SK-N-SH treated with all-trans-retinoic acid at 6 μM for 48 hours (cell line): ENCODE results near the gene UGT1A1.

ENCODE experiments used
- ATAC-seq: fragments of 200-7000 bp; cut with Tn5 transposase; 3 replicates; pipeline ENCODE4 v1.9.1; 2020; ENCODE audit warnings: mild to moderate bottlenecking, moderate library complexity
- ARNTL ChIP-seq: fragments of 450-650 bp; formaldehyde crosslinking; IDR thresholded peaks from 2 replicates; pipeline ENCODE4 v1.5.0; 2020; ENCODE audit warnings: low read depth, mild to moderate bottlenecking, moderate library complexity, borderline replicate concordance
- BACH2 ChIP-seq: fragments of 250-450 bp; sonication (Bioruptor Pico); IDR thresholded peaks from 2 replicates; pipeline ENCODE4 v1.9.0; 2021; ENCODE audit warnings: mild to moderate bottlenecking, borderline replicate concordance
- CREB5 ChIP-seq: fragments of 250-450 bp; sonication (Bioruptor Pico); IDR thresholded peaks from 2 replicates; pipeline ENCODE4 v1.5.1; 2020; ENCODE audit warnings: low read depth, mild to moderate bottlenecking, moderate library complexity
- CSDC2 ChIP-seq: fragments of 250-450 bp; sonication (Bioruptor Pico); IDR thresholded peaks from 2 replicates; pipeline ENCODE4 v1.5.0; 2020; ENCODE audit warnings: mild to moderate bottlenecking, moderate library complexity
- CSRNP3 ChIP-seq: fragments of 250-450 bp; sonication (Bioruptor Pico); IDR thresholded peaks from 2 replicates; pipeline ENCODE4 v1.5.1; 2021; ENCODE audit warnings: mild to moderate bottlenecking, moderate library complexity
- ISL1 ChIP-seq: fragments of 250-450 bp; sonication (Bioruptor Pico); IDR thresholded peaks from 2 replicates; pipeline ENCODE4 v2.1.2; 2022; ENCODE audit warnings: mild to moderate bottlenecking, moderate library complexity
- PATZ1 ChIP-seq: fragments of 250-450 bp; sonication (Bioruptor Pico); IDR thresholded peaks from 2 replicates; pipeline ENCODE4 v1.8.0; 2020; ENCODE audit warnings: mild to moderate bottlenecking, moderate library complexity, borderline replicate concordance
- POU6F1 ChIP-seq: fragments of 250-450 bp; sonication (Bioruptor Pico); IDR thresholded peaks from 2 replicates; pipeline ENCODE4 v1.8.0; 2021; ENCODE audit warnings: low read depth, mild to moderate bottlenecking, moderate library complexity, borderline replicate concordance
- PPARA ChIP-seq: fragments of 250-450 bp; sonication (Bioruptor Pico); IDR thresholded peaks from 2 replicates; pipeline ENCODE4 v1.5.0; 2020; ENCODE audit warnings: mild to moderate bottlenecking, borderline replicate concordance
- RARB ChIP-seq: fragments of 250-450 bp; sonication (Bioruptor Pico); IDR thresholded peaks from 2 replicates; pipeline ENCODE4 v1.8.0; 2021; ENCODE audit warnings: mild to moderate bottlenecking, moderate library complexity
- SNAI2 ChIP-seq: fragments of 250-450 bp; sonication (Bioruptor Pico); IDR thresholded peaks from 2 replicates; pipeline ENCODE4 v1.5.0; 2020; ENCODE audit warnings: mild to moderate bottlenecking, moderate library complexity
- TCF4 ChIP-seq: fragments of 250-450 bp; sonication (Bioruptor Pico); IDR thresholded peaks from 2 replicates; pipeline ENCODE4 v1.8.0; 2021; ENCODE audit warnings: mild to moderate bottlenecking, moderate library complexity, borderline replicate concordance
- TSHZ2 ChIP-seq: fragments of 250-450 bp; sonication (Bioruptor Pico); IDR thresholded peaks from 2 replicates; pipeline ENCODE4 v1.5.0; 2020; ENCODE audit warnings: mild to moderate bottlenecking, moderate library complexity
- ZNF565 ChIP-seq: fragments of 450-650 bp; formaldehyde crosslinking; conservative IDR thresholded peaks from 2 replicates; pipeline ENCODE4 v1.5.0; 2020; ENCODE audit warnings: low read depth, mild to moderate bottlenecking, moderate library complexity
- ZNF70 ChIP-seq: fragments of 450-650 bp; formaldehyde crosslinking; IDR thresholded peaks from 2 replicates; pipeline ENCODE4 v1.5.0; 2020; ENCODE audit warnings: mild to moderate bottlenecking, moderate library complexity
- ZNF8 ChIP-seq: fragments of 450-650 bp; formaldehyde crosslinking; IDR thresholded peaks from 2 replicates; pipeline ENCODE4 v1.5.0; 2020; ENCODE audit warnings: mild to moderate bottlenecking, moderate library complexity

Gene UGT1A1

GRCh38 chr2:233817361-233817911, 57.4 kb downstream of the UGT1A1 start:
- no peak for TF ChIP-seq SNAI2

GRCh38 chr2:233817995-233818638, 58.0 kb downstream of the UGT1A1 start:
- no peak for ATAC-seq

More at GRCh38 chr2:233817361-233817911, 57.4 kb downstream of the UGT1A1 start:
- no peak for ATAC-seq

GRCh38 chr2:233818639-233819621, 58.9 kb downstream of the UGT1A1 start:
- ATAC-seq = no peak
- no peak for TF ChIP-seq ZNF565 (CRISPR knock-in tag)
- no peak for TF ChIP-seq CSDC2
- TF ChIP-seq TCF4 (CRISPR knock-in tag) = no peak
- TF ChIP-seq ARNTL (CRISPR knock-in tag) = no peak
- TF ChIP-seq POU6F1 (CRISPR knock-in tag) = no peak
- TF ChIP-seq PATZ1 (CRISPR knock-in tag) = no peak
- no peak for TF ChIP-seq TSHZ2 (CRISPR knock-in tag)
- no peak for TF ChIP-seq CREB5 (CRISPR knock-in tag)
- TF ChIP-seq RARB (CRISPR knock-in tag) = no peak
- TF ChIP-seq ZNF8 (CRISPR knock-in tag) = no peak
- no peak for TF ChIP-seq ISL1
- TF ChIP-seq PPARA (CRISPR knock-in tag) = no peak

More at GRCh38 chr2:233817995-233818638, 58.0 kb downstream of the UGT1A1 start:
- no peak for TF ChIP-seq ISL1

- no peak for ATAC-seq
- no peak for TF ChIP-seq ARNTL (CRISPR knock-in tag)
- TF ChIP-seq CSRNP3 (CRISPR knock-in tag) = no peak
- TF ChIP-seq RARB (CRISPR knock-in tag) = no peak
- TF ChIP-seq PATZ1 (CRISPR knock-in tag) = no peak
- no peak for TF ChIP-seq TSHZ2 (CRISPR knock-in tag)
- no peak for TF ChIP-seq BACH2 (CRISPR knock-in tag)
- TF ChIP-seq CSDC2 = no peak
- TF ChIP-seq ZNF70 = no peak
Measured at GRCh38 chr2:233819884-233820773, 60.1 kb downstream of the UGT1A1 start.
